H1 (cell line): ENCODE results near the gene RHBDD2. TPM values are rescaled to one million over a fixed set of nuclear protein-coding genes. Genes with fewer than 3 reads are reported as not detected.

Experiments
- CTCF ChIA-PET: fragments of 300-600 bp; sonication (Branson Sonifier 250); formaldehyde crosslinking; loops from one replicate; lab custom pipeline; 2021; ENCODE audit not compliant: partially characterized antibody; lab: Charles Lee
- POLR2A ChIA-PET: fragments of 300-600 bp; sonication (Branson Sonifier 250); formaldehyde crosslinking; loops from one replicate; lab custom pipeline; 2021; ENCODE audit warnings: inconsistent platforms; ENCODE audit not compliant: partially characterized antibody; lab: Charles Lee
- DNase-seq, 2 experiments: peaks; one replicate each; pipeline versions ENCODE4 v3.0.0 to v3.0.0-alpha.2; 2010 to 2022; ENCODE audit warnings: low spot score in 2 of 2, low read depth in 1 of 2, mixed read lengths in 1 of 2
- FAIRE-seq: peaks from 2 replicates; lab custom pipeline; 2011; peaks lifted over from hg19 to GRCh38; lab: Jason Lieb, UNC
- H2AFZ ChIP-seq: 2 replicates; pipeline ENCODE4 v1.8.1; 2012; ENCODE audit warnings: low read length, inconsistent platforms
- H2AK5ac ChIP-seq: 2 replicates; pipeline ENCODE4 v1.6.1; 2013; ENCODE audit warnings: low read depth, low read length
- H2BK120ac ChIP-seq: replicated peaks from 2 replicates; pipeline ENCODE3; 2013; ENCODE audit warnings: low read depth, low read length, inconsistent platforms
- H2BK12ac ChIP-seq: 2 replicates; pipeline ENCODE4 v1.6.1; 2013; ENCODE audit warnings: low read depth, low read length
- H2BK15ac ChIP-seq: 2 replicates; pipeline ENCODE4 v1.6.1; 2013; ENCODE audit warnings: low read length
- H2BK20ac ChIP-seq: 2 replicates; pipeline ENCODE4 v1.6.1; 2013; ENCODE audit warnings: low read length
- H2BK5ac ChIP-seq: 2 replicates; pipeline ENCODE4 v1.6.1; 2013; ENCODE audit warnings: low read depth, low read length
- H3K14ac ChIP-seq: 2 replicates; pipeline ENCODE4 v1.6.1; 2013; ENCODE audit warnings: inconsistent platforms; ENCODE audit not compliant: insufficient read length
- H3K18ac ChIP-seq: 2 replicates; pipeline ENCODE4 v1.6.1; 2013; ENCODE audit warnings: low read length; ENCODE audit errors: extremely low read depth
- H3K23ac ChIP-seq: 2 replicates; pipeline ENCODE4 v1.6.1; 2013; ENCODE audit warnings: inconsistent platforms; ENCODE audit not compliant: insufficient read length
- H3K23me2 ChIP-seq: 2 replicates; pipeline ENCODE4 v1.6.1; 2013; ENCODE audit warnings: low read depth, low read length
- H3K27ac ChIP-seq: 2 replicates; pipeline ENCODE4 v1.6.1; 2011; ENCODE audit warnings: low read depth, low read length, inconsistent platforms
- H3K27me3 ChIP-seq, 4 experiments: replicated peaks in 1 of 4; 1 replicate in 1 of 4; 2 replicates in 3 of 4; pipeline versions ENCODE4 v1.6.1 to v1.8.1; 2011 to 2013; ENCODE audit warnings: low read length in 3 of 4, mild to moderate bottlenecking in 3 of 4, inconsistent platforms in 2 of 4, mixed read lengths in 2 of 4, moderate library complexity in 1 of 4; ENCODE audit not compliant: control insufficient read depth in 3 of 4, insufficient read depth in 3 of 4; ENCODE audit errors: extremely low read depth in 1 of 4
- H3K36me3 ChIP-seq, 4 experiments: 2 replicates each; pipeline versions ENCODE4 v1.6.1 to v1.8.1; 2011 to 2013; ENCODE audit warnings: mild to moderate bottlenecking in 4 of 4, low read length in 3 of 4, moderate library complexity in 2 of 4, control low read depth in 1 of 4, inconsistent platforms in 1 of 4; ENCODE audit not compliant: insufficient read depth in 4 of 4, control insufficient read depth in 2 of 4
- H3K4ac ChIP-seq: replicated peaks from 2 replicates; pipeline ENCODE3; 2013; ENCODE audit warnings: low read length, low read depth, mixed read lengths, inconsistent platforms; ENCODE audit not compliant: insufficient read length
- H3K4me1 ChIP-seq, 4 experiments: replicated peaks in 1 of 4; 1 replicate in 1 of 4; 2 replicates in 3 of 4; pipeline versions ENCODE4 v1.6.1 to v1.8.1; 2011 to 2013; ENCODE audit warnings: low read length in 3 of 4, inconsistent platforms in 2 of 4, mixed read lengths in 1 of 4; ENCODE audit not compliant: insufficient read depth in 4 of 4, control insufficient read depth in 3 of 4
- H3K4me2 ChIP-seq, 2 experiments: 2 replicates each; pipeline versions ENCODE4 v1.6.1 to v1.8.1; 2011 to 2013; ENCODE audit warnings: low read depth in 2 of 2, low read length in 2 of 2, control low read depth in 1 of 2, inconsistent platforms in 1 of 2, mild to moderate bottlenecking in 1 of 2; ENCODE audit not compliant: insufficient read depth in 1 of 2
- H3K4me3 ChIP-seq, 4 experiments: fragments of 200-600, 300-600 bp in 1 of 4; sonication (generic), shearing (Covaris generic), sonication (Bioruptor Twin) in 1 of 4; 2 replicates each; pipeline versions ENCODE4 v1.5.1 to v1.8.1; 2011 to 2016; ENCODE audit warnings: low read length in 4 of 4, low read depth in 3 of 4, control low read depth in 2 of 4, inconsistent platforms in 2 of 4, mild to moderate bottlenecking in 2 of 4, mixed read lengths in 1 of 4, moderate library complexity in 1 of 4; ENCODE audit not compliant: insufficient read depth in 2 of 4; ENCODE audit errors: extremely low read depth in 1 of 4
- H3K56ac ChIP-seq: replicated peaks from 2 replicates; pipeline ENCODE3; 2013; ENCODE audit warnings: low read depth, mild to moderate bottlenecking, mixed read lengths, low read length, inconsistent platforms; ENCODE audit not compliant: insufficient read length
- H3K79me1 ChIP-seq: 2 replicates; pipeline ENCODE4 v1.6.1; 2013; ENCODE audit warnings: low read depth, low read length, control low read depth
- H3K79me2 ChIP-seq, 2 experiments: 2 replicates each; pipeline versions ENCODE4 v1.6.1 to v1.8.1; 2012 to 2013; ENCODE audit warnings: low read length in 2 of 2, mild to moderate bottlenecking in 2 of 2, inconsistent platforms in 1 of 2; ENCODE audit not compliant: insufficient read depth in 2 of 2, control insufficient read depth in 1 of 2
- H3K9ac ChIP-seq, 4 experiments: replicated peaks in 1 of 4; 1 replicate in 1 of 4; 2 replicates in 3 of 4; pipeline versions ENCODE4 v1.6.1 to v1.8.1; 2011 to 2013; ENCODE audit warnings: low read depth in 3 of 4, low read length in 3 of 4, control low read depth in 2 of 4, mild to moderate bottlenecking in 2 of 4, moderate library complexity in 2 of 4, inconsistent platforms in 1 of 4; ENCODE audit errors: extremely low read depth in 1 of 4
- H3K9me3 ChIP-seq, 2 experiments: 2 replicates each; pipeline versions ENCODE4 v1.6.1 to v1.8.1; 2012 to 2013; ENCODE audit warnings: mild to moderate bottlenecking in 2 of 2, moderate library complexity in 2 of 2, control low read depth in 1 of 2, inconsistent platforms in 1 of 2, low read depth in 1 of 2, low read length in 1 of 2, mixed read lengths in 1 of 2; ENCODE audit not compliant: insufficient read depth in 2 of 2
- H4K20me1 ChIP-seq, 2 experiments: replicated peaks in 1 of 2; 2 replicates each; pipeline versions ENCODE3 to v1.8.1; 2011 to 2013; ENCODE audit warnings: inconsistent platforms in 2 of 2, low read length in 2 of 2, mild to moderate bottlenecking in 1 of 2; ENCODE audit not compliant: insufficient read depth in 2 of 2, control insufficient read depth in 1 of 2
- H4K5ac ChIP-seq: 2 replicates; pipeline ENCODE4 v1.6.1; 2013; ENCODE audit warnings: low read length, low read depth, mixed read lengths, inconsistent platforms; ENCODE audit not compliant: insufficient read length
- H4K8ac ChIP-seq: 2 replicates; pipeline ENCODE4 v1.8.0; 2013; ENCODE audit warnings: mild to moderate bottlenecking, moderate library complexity, low read length, inconsistent platforms; ENCODE audit not compliant: insufficient read depth; ENCODE audit errors: extremely low read depth
- H4K91ac ChIP-seq: replicated peaks from 2 replicates; pipeline ENCODE3; 2013; ENCODE audit warnings: low read length, mixed read lengths, inconsistent platforms; ENCODE audit not compliant: insufficient read length
- CREB1 ChIP-seq: IDR thresholded peaks from 2 replicates; pipeline ENCODE4 v1.6.1; 2012; ENCODE audit warnings: inconsistent platforms
- HDAC2 ChIP-seq, 2 experiments: fragments of 300-600 bp in 1 of 2; sonication (generic) in 1 of 2; IDR thresholded peaks; 2 replicates each; pipeline ENCODE4 v1.6.1; 2011 to 2012; ENCODE audit warnings: low read depth in 2 of 2, low read length in 2 of 2, mild to moderate bottlenecking in 2 of 2, moderate library complexity in 2 of 2, borderline replicate concordance in 1 of 2, inconsistent platforms in 1 of 2
- KDM1A ChIP-seq: fragments of 200-600, 300-600 bp; sonication (generic); IDR thresholded peaks from 2 replicates; pipeline ENCODE4 v1.7.1; 2016; ENCODE audit warnings: mild to moderate bottlenecking, low read length, borderline replicate concordance
- MAFK ChIP-seq: IDR thresholded peaks from 2 replicates; pipeline ENCODE4 v1.6.1; 2012; ENCODE audit warnings: low read depth, mild to moderate bottlenecking, improper control_type of control experiment, low read length
- TAF1 ChIP-seq: IDR thresholded peaks from 2 replicates; pipeline ENCODE4 v1.6.1; 2011; ENCODE audit warnings: mild to moderate bottlenecking, low read depth, low read length
- TAF7 ChIP-seq: optimal IDR thresholded peaks from 2 replicates; pipeline ENCODE3; 2011; ENCODE audit warnings: low read depth, mild to moderate bottlenecking, inconsistent platforms, low read length, moderate library complexity, borderline replicate concordance
- YY1 ChIP-seq: IDR thresholded peaks from 2 replicates; pipeline ENCODE4 v1.6.1; 2011; ENCODE audit warnings: low read depth, mild to moderate bottlenecking, low read length
- WGBS, 2 experiments: shearing (Covaris generic) in 1 of 2; methylation state at CpG; one replicate each; pipeline versions ENCODE4 v1.1.6 to v1.1.7; 2013 to 2015; ENCODE audit warnings: low lambda C conversion rate in 2 of 2, mixed read lengths in 2 of 2, inconsistent platforms in 1 of 2, low coverage in 1 of 2, missing lambda C conversion rate in 1 of 2; ENCODE audit not compliant: insufficient replicate concordance in 2 of 2, insufficient coverage in 1 of 2, insufficient read length in 1 of 2; ENCODE audit errors: extremely low coverage in 1 of 2, missing lambda C conversion rate in 1 of 2; 5-methylcytosine and 5-hydroxymethylcytosine counted together
- polyA plus RNA-seq, 7 experiments: library from polyadenylated mRNA; depleted of rRNA in 3 of 7; stranded (reverse) in 5 of 7; unstranded in 2 of 7; fragments of >200 nt in 5 of 7; fragments of 200-250 nt in 2 of 7; gene quantifications; 1 replicate in 5 of 7; 2 replicates in 1 of 7; 4 replicates in 1 of 7; pipeline versions ENCODE4 v1.2.1 to v1.2.3, GENCODE V29; 2011 to 2013; ENCODE audit warnings: missing spikeins in 2 of 7, mixed read lengths in 2 of 7
- total RNA-seq: library from RNA; stranded (reverse); fragmentation: NEBNext Ultra II Directional; extraction: Animal tissue kit (Norgen Biotek cat#: 25700); gene quantifications from 2 replicates; pipeline ENCODE4 v1.2.1, GENCODE V29; 2021

RHBDD2 gene
- total and polyA plus RNA-seq, 2 of the 8 experiments (the other 6 are each of a cell fraction or from before 2014, with no cell fraction given) = 28.3 to 65.5 TPM

- CTCF ChIA-PET = interaction anchor here (0.6 to 2.1 kb wide), 4 partner anchors 9 to 277 kb away, joined by 3 to 12 read pairs (median 3); no protein-coding TSS in a partner anchor
- no peak overlapping the region for H3K56ac ChIP-seq
These were observed 3.4 kb upstream of the RHBDD2 start for GRCh38 chr7:75875113-75876080.

More at GRCh38 chr7:75875113-75876080, 3.4 kb upstream of the RHBDD2 start:
- peaks cover 0 to 4% (median under 1%) of the 10 kb centered on the region in 4 experiments; a peak in 1 of 7 replicates for H3K27me3 ChIP-seq
- peaks cover 11% of the 10 kb centered on the region for H3K23me2 ChIP-seq
- H4K5ac ChIP-seq = no peak overlapping the region
- no peak overlapping the region for H3K27ac ChIP-seq
- no peak overlapping the region for H4K8ac ChIP-seq
- H4K20me1 ChIP-seq = peaks cover 0 to 3% of the 10 kb centered on the region in 2 experiments
- H3K4me1 ChIP-seq = peaks cover 5 to 10% (median 6%) of the 10 kb centered on the region in 4 experiments; a peak in 6 of 7 replicates
- H3K4ac ChIP-seq = no peak overlapping the region
- H2BK5ac ChIP-seq = no peak overlapping the region; the same call in 1 of the 2 replicates
- peaks cover 0 to 2% (median 0%) of the 10 kb centered on the region in 4 experiments; a peak in 1 of 8 replicates for H3K36me3 ChIP-seq
- H3K9me3 ChIP-seq = no peaks in the 10 kb centered on the region
- POLR2A ChIA-PET = interaction anchor here (0.7 kb wide), 1 partner anchor 158 kb away, joined by 3 read pairs; no protein-coding TSS in a partner anchor
- no peak overlapping the region for H3K9ac ChIP-seq
- DNase-seq = no peak
- FAIRE-seq = no peak
- no peak overlapping the region for H3K14ac ChIP-seq
- no peak overlapping the region for H2BK120ac ChIP-seq
- 88% methylated on average over 18 of the region's 21 CpGs; no CpG with 5 or more reads in 1 of the 2 experiments for WGBS, 2 experiments
- peaks cover 0 to 13% of the 10 kb centered on the region in 2 experiments; a peak in 2 of 4 replicates for H3K79me2 ChIP-seq
- H2AFZ ChIP-seq = no peak overlapping the region
- H4K91ac ChIP-seq = no peak overlapping the region
- H3K18ac ChIP-seq = no peak overlapping the region
- no peak overlapping the region for H3K4me2 ChIP-seq
- H2BK20ac ChIP-seq = 0 out of 2 replicates have a peak overlapping the region, but pooled peaks have one; percentile 23
- no peak for TF ChIP-seq TAF7
- TF ChIP-seq TAF1 = no peak
- no peak for TF ChIP-seq CREB1
- TF ChIP-seq YY1 = no peak
- TF ChIP-seq MAFK = 0 out of 2 replicates have a peak, but pooled peaks have one; percentile 5
- 0 out of 4 replicates have a peak, but pooled peaks of 1 of the 2 experiments have one; percentile 30 for TF ChIP-seq HDAC2 (IDR thresholded peaks at IDR 0.05; ENCODE audit: borderline replicate concordance in 1 of 2, low read depth in 2 of 2, low read length in 2 of 2)
- TF ChIP-seq KDM1A = peak; percentile 85; the same call in 1 of the 2 replicates
- no peaks in the 10 kb centered on the region; the same call in 1 of the 2 replicates for H3K79me1 ChIP-seq
- H2BK15ac ChIP-seq = no peak overlapping the region
- no peak overlapping the region for H2AK5ac ChIP-seq
- H2BK12ac ChIP-seq = no peak overlapping the region
- H3K23ac ChIP-seq = no peak overlapping the region
- H3K4me3 ChIP-seq = no peak overlapping the region
